Measurements from ENCODE around the gene RBP3. TPM values are rescaled to one million over a fixed set of nuclear protein-coding genes. Genes with fewer than 3 reads are reported as not detected.

The RBP3 gene
- total and polyA plus RNA-seq, 2 donors (not counting 3 experiments of a cell fraction or from before 2014, with no cell fraction given): not detected

DNA sequence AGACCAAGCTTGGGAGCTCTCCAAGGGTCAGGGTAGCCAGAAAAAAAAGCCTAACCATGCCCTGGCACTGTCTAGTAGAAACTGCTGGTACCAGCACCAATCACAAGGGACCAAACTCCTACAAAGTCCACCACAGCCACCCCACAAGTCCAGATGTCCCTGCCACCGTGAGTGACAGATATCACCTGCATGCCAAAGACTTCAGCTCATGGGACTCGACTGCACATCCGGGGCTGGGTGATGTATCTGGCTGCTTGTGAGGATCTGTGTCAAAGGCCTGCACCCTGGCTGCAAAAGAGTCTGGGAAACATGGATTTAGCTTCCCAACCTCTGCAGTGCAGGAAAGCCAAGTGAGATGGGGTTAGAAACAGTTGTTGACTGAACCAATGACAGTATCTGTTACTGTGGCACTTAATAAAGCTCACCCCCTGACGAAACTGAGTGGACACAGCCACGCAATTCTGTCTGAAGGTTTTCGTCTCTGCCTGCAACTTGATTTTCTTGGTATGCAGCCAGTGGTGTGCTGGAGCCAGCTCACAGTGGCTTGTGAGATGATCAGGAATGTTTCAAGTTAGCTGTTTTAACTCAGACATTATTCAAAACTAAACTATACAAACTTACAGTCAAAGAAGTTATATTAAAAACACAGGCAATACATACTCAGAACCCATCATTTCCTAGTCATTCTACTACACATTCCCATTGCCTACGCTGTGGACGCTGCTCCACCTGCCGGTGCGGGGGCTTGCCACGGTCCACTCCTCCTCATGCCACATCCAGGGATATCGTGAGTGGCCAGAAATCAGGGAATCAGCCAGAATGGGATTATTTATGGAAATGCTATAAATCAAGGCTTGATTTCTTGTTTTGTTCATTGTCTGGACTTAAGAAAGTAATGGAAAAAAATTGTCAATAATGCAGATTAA is 26.7 kb downstream of the RBP3 start:
- TF ChIP-seq FOS (IDR thresholded peaks at IDR 0.05; ENCODE audit: borderline replicate concordance, insufficient read depth, low read length) (no peak), GATA2 (IDR thresholded peaks at IDR 0.05; ENCODE audit: insufficient read depth, insufficient read length, low read depth, low read length) (no peak), EZH2 (IDR thresholded peaks at IDR 0.05; ENCODE audit: borderline replicate concordance, low read depth, low read length, severe bottlenecking) (no peak), POLR2AphosphoS5 (IDR thresholded peaks at IDR 0.05; ENCODE audit: insufficient read depth, low read depth, low read length) (no peak), JUN (IDR thresholded peaks at IDR 0.05; ENCODE audit: borderline replicate concordance, insufficient read depth, insufficient read length, low read depth) (no peak), MYC (IDR thresholded peaks at IDR 0.05; ENCODE audit: low read depth, low read length) (no peak), POLR2A (IDR thresholded peaks at IDR 0.05; ENCODE audit: low read depth, low read length) (no peak)
- TF ChIP-seq, protein P1, sequence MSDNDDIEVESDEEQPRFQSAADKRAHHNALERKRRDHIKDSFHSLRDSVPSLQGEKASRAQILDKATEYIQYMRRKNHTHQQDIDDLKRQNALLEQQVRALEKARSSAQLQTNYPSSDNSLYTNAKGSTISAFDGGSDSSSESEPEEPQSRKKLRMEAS (IDR thresholded peaks at IDR 0.05; ENCODE audit: insufficient read depth, insufficient read length): no peak
- TF ChIP-seq, protein P2, sequence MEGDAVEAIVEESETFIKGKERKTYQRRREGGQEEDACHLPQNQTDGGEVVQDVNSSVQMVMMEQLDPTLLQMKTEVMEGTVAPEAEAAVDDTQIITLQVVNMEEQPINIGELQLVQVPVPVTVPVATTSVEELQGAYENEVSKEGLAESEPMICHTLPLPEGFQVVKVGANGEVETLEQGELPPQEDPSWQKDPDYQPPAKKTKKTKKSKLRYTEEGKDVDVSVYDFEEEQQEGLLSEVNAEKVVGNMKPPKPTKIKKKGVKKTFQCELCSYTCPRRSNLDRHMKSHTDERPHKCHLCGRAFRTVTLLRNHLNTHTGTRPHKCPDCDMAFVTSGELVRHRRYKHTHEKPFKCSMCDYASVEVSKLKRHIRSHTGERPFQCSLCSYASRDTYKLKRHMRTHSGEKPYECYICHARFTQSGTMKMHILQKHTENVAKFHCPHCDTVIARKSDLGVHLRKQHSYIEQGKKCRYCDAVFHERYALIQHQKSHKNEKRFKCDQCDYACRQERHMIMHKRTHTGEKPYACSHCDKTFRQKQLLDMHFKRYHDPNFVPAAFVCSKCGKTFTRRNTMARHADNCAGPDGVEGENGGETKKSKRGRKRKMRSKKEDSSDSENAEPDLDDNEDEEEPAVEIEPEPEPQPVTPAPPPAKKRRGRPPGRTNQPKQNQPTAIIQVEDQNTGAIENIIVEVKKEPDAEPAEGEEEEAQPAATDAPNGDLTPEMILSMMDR (IDR thresholded peaks at IDR 0.05; ENCODE audit: extremely low read depth in 1 of 2, insufficient read depth in 1 of 2, low read depth in 1 of 2, low read length in 2 of 2): no peak
- H3K27me3 ChIP-seq (ENCODE audit: control insufficient read depth in 2 of 2, insufficient read depth in 2 of 2, low read length in 2 of 2): peaks cover 10 to 12% of the 10 kb centered on the region in 2 experiments
- H4K20me1 ChIP-seq (replicated peaks; ENCODE audit: control insufficient read depth, extremely low read depth, insufficient read depth, low read length): no peaks in the 10 kb centered on the region
- no peaks in the 10 kb centered on the region for H3K9me1 ChIP-seq (replicated peaks; ENCODE audit: control insufficient read depth, extremely low read depth, insufficient read depth, low read length)
- ChIA-PET POLR2A (no interaction called here), CTCF (interaction anchor here (1.0 to 1.6 kb wide), 3 partner anchors 13 to 29 kb away, joined by 3 to 10 read pairs (median 5); no protein-coding TSS in a partner anchor)
- H2AFZ ChIP-seq (ENCODE audit: low read depth, low read length): no peak overlapping the region
- H3K4me2 ChIP-seq (ENCODE audit: insufficient read depth, low read length): no peak overlapping the region
- H3K4me3 ChIP-seq (replicated peaks in 1 of 3; ENCODE audit: insufficient read depth in 1 of 3, low read depth in 1 of 3, low read length in 3 of 3): no peak overlapping the region
- BruUV-seq (replicated peaks): no TSS peak
- no peaks in the 10 kb centered on the region for H3K36me3 ChIP-seq (ENCODE audit: control insufficient read depth in 2 of 2, extremely low read depth in 1 of 2, insufficient read depth in 2 of 2, low read length in 2 of 2)
- dilution Hi-C loops (cut with MboI; ENCODE audit: extremely low pct_ligation_motif_present, low sequenced_read_pairs) (no loop called here), intact Hi-C loops (cut with micrococcal nuclease) (no loop called here)
- no peaks in the 10 kb centered on the region for H3K79me2 ChIP-seq (ENCODE audit: control insufficient read depth, insufficient read depth, low read length)
- no peaks in the 10 kb centered on the region for H3K4me1 ChIP-seq (ENCODE audit: control insufficient read depth, extremely low read depth, insufficient read depth, low read length)
- DNase-seq (ENCODE audit: low read depth, low spot score) (no peak), FAIRE-seq (no peak)
- H3K9me3 ChIP-seq (replicated peaks; ENCODE audit: control insufficient read depth, insufficient read depth, low read length): no peaks in the 10 kb centered on the region
- no peak overlapping the region for H3K9ac ChIP-seq (replicated peaks; ENCODE audit: extremely low read depth, insufficient read depth, low read length)
- no peak overlapping the region for H3K27ac ChIP-seq (ENCODE audit: insufficient read depth, low read depth, low read length)

Data from endothelial cell of umbilical vein (primary cell).